Measurements from ENCODE around the gene SLC4A9.

DNA sequence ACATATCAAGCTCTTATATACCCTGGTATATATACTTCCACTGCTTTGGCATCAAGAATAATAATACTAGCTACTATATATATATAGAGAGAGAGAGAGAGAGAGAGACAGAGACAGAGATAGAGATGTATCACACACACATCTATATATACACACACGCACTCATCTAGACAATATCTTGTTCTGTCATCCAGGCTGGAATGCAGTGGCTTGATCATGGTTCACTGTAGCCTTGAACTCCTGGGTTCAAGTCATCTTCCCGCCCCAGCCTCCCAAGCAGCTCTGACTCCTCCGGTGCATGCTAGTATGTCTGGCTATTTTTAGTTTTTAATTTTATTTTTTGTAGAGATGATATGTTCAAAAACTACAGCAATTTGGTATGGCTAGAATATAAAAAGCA lies 64.1 kb downstream of the SLC4A9 start:
- TF ChIP-seq CTCF (IDR thresholded peaks at IDR 0.05) (no peak), POLR2A (IDR thresholded peaks at IDR 0.05) (no peak)

Data from prostate gland (tissue), 2 donors.